ENCODE results near the gene C1GALT1C1. TPM values are rescaled to one million over a fixed set of nuclear protein-coding genes. Genes with fewer than 3 reads are reported as not detected.

Gene C1GALT1C1
- total RNA-seq, result 18.7 TPM

GRCh38 chrX:120629667-120630537, at the start of gene C1GALT1C1:
Gene C1GALT1C1 (minus strand): TSS chrX:120630054. CDS start chrX:120627166, 2,888 bp downstream.

GRCh38 chrX:120603707-120604360, 26.0 kb downstream of the C1GALT1C1 start, which contains the start of gene MCTS1:
Gene MCTS1 (plus strand): TSS chrX:120604101. CDS start chrX:120604237, 136 bp downstream.

Other genes starting within 250 kb of the C1GALT1C1 start
- 86.0 TPM for gene LAMP2, start 160.8 kb downstream of the C1GALT1C1 start, total RNA-seq
- gene CUL4B, start 69.1 kb downstream of the C1GALT1C1 start, total RNA-seq, result 68.7 TPM
- gene MCTS1, start 26.0 kb downstream of the C1GALT1C1 start, total RNA-seq, result 39.2 TPM
- not detected for gene CT47B1, start 245.8 kb upstream of the C1GALT1C1 start, total RNA-seq